Measurements from ENCODE around the gene KRTAP5-3. TPM values are rescaled to one million over a fixed set of nuclear protein-coding genes. Genes with fewer than 3 reads are reported as not detected.
A peak's percentile ranks its signal among the peaks of the same experiment; 100 is the strongest.
"Not testable (repeated sequence)": the region's sequence is repeated elsewhere in the genome, so short reads cannot be mapped to it uniquely, and the experiment has no call there.

Gene KRTAP5-3
- total and polyA plus RNA-seq, 4 donors = not detected

DNA sequence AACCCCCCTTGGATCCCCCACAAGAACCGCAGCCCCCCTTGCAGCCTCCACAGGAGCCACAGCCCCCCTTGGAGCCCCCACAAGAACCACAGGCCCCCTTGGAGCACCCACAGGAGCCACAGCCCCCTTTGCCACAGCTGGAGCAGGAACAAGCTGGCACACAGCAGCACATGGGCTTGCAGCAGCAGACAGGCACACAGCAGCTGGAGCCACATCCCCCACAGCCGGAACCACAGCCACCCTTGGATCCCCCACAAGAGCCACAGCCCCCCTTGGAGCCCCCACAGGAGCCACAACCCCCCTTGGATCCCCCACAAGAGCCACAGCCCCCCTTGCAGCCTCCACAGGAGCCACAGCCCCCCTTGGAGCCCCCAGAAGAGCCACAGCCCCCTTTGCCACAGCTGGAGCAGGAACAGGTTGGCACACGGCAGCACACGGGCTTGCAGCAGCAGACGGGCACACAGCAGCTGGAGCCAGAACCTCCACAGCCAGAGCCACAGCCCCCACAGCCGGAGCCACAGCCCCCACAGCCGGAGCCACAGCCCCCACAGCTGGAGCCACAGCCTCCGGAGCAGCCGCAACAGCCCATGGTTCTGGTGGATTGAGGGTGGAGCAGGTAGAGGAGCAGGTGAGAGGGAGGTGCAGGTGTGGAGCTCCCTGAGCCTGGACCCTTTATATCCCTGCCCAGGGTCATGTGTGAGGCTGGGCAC lies 23.4 kb downstream of the KRTAP5-3 start, which contains the start of gene KRTAP5-1:
Gene KRTAP5-1 (minus strand): TSS at position 623 of the 710 bp plus-strand sequence. CDS start 34 bp downstream, at position 589.
- H3K9me3 ChIP-seq (ENCODE audit: control insufficient read depth, low read length); H3K36me3 ChIP-seq (ENCODE audit: control insufficient read depth in 1 of 2, insufficient read depth in 2 of 2, low read length in 1 of 2); H3K27ac ChIP-seq (ENCODE audit: low read depth in 1 of 2, low read length in 2 of 2); DNase-seq; H3K4me1 ChIP-seq (ENCODE audit: control insufficient read depth in 1 of 2, insufficient read depth in 2 of 2, low read length in 2 of 2); intact Hi-C loops (cut with DNase I); H3K4me3 ChIP-seq (ENCODE audit: low read length in 2 of 2); H3K27me3 ChIP-seq (ENCODE audit: control insufficient read depth in 1 of 2, insufficient read depth in 2 of 2, low read length in 1 of 2); ATAC-seq (ENCODE audit: low FRiP score): not testable (repeated sequence)
- 95 to 96% methylated on average over 9 of the region's 9 CpGs for WGBS, 2 donors

DNA sequence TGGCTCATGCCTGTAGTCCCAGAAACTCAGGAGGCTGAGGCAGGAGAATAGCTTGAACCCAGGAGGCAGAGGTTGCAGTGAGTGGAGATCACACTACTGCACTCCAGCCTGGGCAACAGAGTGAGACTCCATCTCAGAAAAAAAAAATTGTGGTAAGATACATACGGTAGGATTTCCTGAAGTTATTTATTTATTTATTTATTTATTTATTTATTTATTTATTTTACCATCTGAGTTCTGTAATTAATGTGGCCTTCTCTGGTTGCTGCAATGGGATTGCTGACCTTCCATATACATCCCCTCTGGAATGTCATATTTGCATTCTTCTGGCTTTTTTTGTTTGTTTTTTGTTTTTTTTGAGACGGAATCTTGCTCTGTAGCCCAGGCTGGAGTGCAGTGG lies 25.4 kb downstream of the KRTAP5-3 start:
- intact Hi-C loops (cut with DNase I) = not testable (repeated sequence)
- WGBS, 2 donors = 80 to 81% methylated on average over 2 of the region's 2 CpGs

GRCh38 chr11:1581976-1582375 lies 26.3 kb downstream of the KRTAP5-3 start:
- 92 to 93% methylated on average over 9 of the region's 9 CpGs for WGBS, 2 donors
- H3K27me3 ChIP-seq (ENCODE audit: control insufficient read depth in 1 of 2, insufficient read depth in 2 of 2, low read length in 1 of 2) = no peaks in the 10 kb centered on the region
- no peak overlapping the region for H3K4me3 ChIP-seq (ENCODE audit: low read length in 2 of 2)
- H3K27ac ChIP-seq (ENCODE audit: low read depth in 1 of 2, low read length in 2 of 2) = no peak overlapping the region
- no peaks in the 10 kb centered on the region for H3K36me3 ChIP-seq (ENCODE audit: control insufficient read depth in 1 of 2, insufficient read depth in 2 of 2, low read length in 1 of 2)
- no peaks in the 10 kb centered on the region for H3K4me1 ChIP-seq (ENCODE audit: control insufficient read depth in 1 of 2, insufficient read depth in 2 of 2, low read length in 2 of 2)
- DNase-seq (no peak), ATAC-seq (ENCODE audit: low FRiP score) (no peak)
- peaks cover 3% of the 10 kb centered on the region for H3K9me3 ChIP-seq (ENCODE audit: control insufficient read depth, low read length)
- intact Hi-C loops (cut with DNase I) = no loop called here

More for the DNA sequence above, 25.4 kb downstream of the KRTAP5-3 start:
- H3K9me3 ChIP-seq (ENCODE audit: control insufficient read depth, low read length); ATAC-seq (ENCODE audit: low FRiP score); H3K36me3 ChIP-seq (ENCODE audit: control insufficient read depth in 1 of 2, insufficient read depth in 2 of 2, low read length in 1 of 2); DNase-seq; H3K4me3 ChIP-seq (ENCODE audit: low read length in 2 of 2); H3K27ac ChIP-seq (ENCODE audit: low read depth in 1 of 2, low read length in 2 of 2); H3K4me1 ChIP-seq (ENCODE audit: control insufficient read depth in 1 of 2, insufficient read depth in 2 of 2, low read length in 2 of 2); H3K27me3 ChIP-seq (ENCODE audit: control insufficient read depth in 1 of 2, insufficient read depth in 2 of 2, low read length in 1 of 2): not testable (repeated sequence)

GRCh38 chr11:1576825-1577224 lies 31.4 kb downstream of the KRTAP5-3 start:
- Histone ChIP-seq H3K4me3 (ENCODE audit: low read length in 2 of 2) (no peak overlapping the region), H3K36me3 (ENCODE audit: control insufficient read depth in 1 of 2, insufficient read depth in 2 of 2, low read length in 1 of 2) (no peaks in the 10 kb centered on the region), H3K9me3 (ENCODE audit: control insufficient read depth, low read length) (peaks cover 3% of the 10 kb centered on the region), H3K27ac (ENCODE audit: low read depth in 1 of 2, low read length in 2 of 2) (no peak overlapping the region), H3K27me3 (ENCODE audit: control insufficient read depth in 1 of 2, insufficient read depth in 2 of 2, low read length in 1 of 2) (no peaks in the 10 kb centered on the region), H3K4me1 (ENCODE audit: control insufficient read depth in 1 of 2, insufficient read depth in 2 of 2, low read length in 2 of 2) (no peaks in the 10 kb centered on the region)
- ATAC-seq (ENCODE audit: low FRiP score) (no peak), DNase-seq (no peak)
- WGBS, 2 donors = 80 to 87% methylated on average over 6 of the region's 6 CpGs
- intact Hi-C loops (cut with DNase I) = no loop called here

DNA sequence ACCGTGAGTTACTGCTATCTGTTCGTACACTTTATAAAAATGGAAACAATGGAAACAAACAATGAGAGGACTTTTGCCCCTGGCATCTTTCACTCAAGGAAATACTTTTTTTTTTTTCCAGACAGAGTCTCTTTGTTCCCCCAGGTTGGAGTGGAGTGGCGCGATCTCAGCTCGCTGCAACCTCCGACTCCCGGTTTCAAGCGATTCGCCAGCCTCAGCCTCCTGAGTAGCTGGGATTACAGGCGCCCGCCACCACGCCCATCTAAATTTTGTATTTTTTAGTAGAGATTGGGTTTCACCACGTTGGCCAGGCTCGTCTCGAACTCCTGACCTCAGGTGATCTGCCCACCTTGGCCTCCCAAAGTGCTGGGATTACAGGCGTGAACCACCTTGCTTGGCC lies 32.5 kb downstream of the KRTAP5-3 start:
- H3K36me3 ChIP-seq (ENCODE audit: control insufficient read depth in 1 of 2, insufficient read depth in 2 of 2, low read length in 1 of 2); H3K4me3 ChIP-seq (ENCODE audit: low read length in 2 of 2); ATAC-seq (ENCODE audit: low FRiP score); H3K4me1 ChIP-seq (ENCODE audit: control insufficient read depth in 1 of 2, insufficient read depth in 2 of 2, low read length in 2 of 2); H3K27me3 ChIP-seq (ENCODE audit: control insufficient read depth in 1 of 2, insufficient read depth in 2 of 2, low read length in 1 of 2); H3K9me3 ChIP-seq (ENCODE audit: control insufficient read depth, low read length); intact Hi-C loops (cut with DNase I); H3K27ac ChIP-seq (ENCODE audit: low read depth in 1 of 2, low read length in 2 of 2): not testable (repeated sequence)
- WGBS, 2 donors = 93 to 95% methylated on average over 16 of the region's 16 CpGs
- DNase-seq = peak in 1 of 2 donors; percentile 33

DNA sequence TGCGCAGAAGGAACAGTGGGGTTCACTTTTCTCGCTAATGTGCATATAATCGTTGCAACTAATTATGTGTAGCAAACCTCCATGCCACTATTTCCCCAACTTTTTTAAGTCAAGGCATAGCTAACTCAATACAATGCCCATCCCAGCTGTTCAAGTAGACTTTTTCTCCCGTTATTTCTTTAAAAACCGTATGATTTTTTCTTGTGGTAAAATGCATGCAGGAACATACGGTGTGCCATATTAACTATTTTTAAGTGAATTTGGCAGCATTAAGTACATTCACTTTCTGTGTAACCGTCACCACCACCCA lies 33.4 kb downstream of the KRTAP5-3 start:
- WGBS, 2 donors = 12 to 15% methylated on average over 7 of the region's 7 CpGs
- no peak for DNase-seq
- Histone ChIP-seq H3K36me3 (ENCODE audit: control insufficient read depth in 1 of 2, insufficient read depth in 2 of 2, low read length in 1 of 2) (no peaks in the 10 kb centered on the region), H3K4me3 (ENCODE audit: low read length in 2 of 2) (no peak overlapping the region), H3K9me3 (ENCODE audit: control insufficient read depth, low read length) (peaks cover 3% of the 10 kb centered on the region), H3K27me3 (ENCODE audit: control insufficient read depth in 1 of 2, insufficient read depth in 2 of 2, low read length in 1 of 2) (no peaks in the 10 kb centered on the region), H3K4me1 (ENCODE audit: control insufficient read depth in 1 of 2, insufficient read depth in 2 of 2, low read length in 2 of 2) (no peaks in the 10 kb centered on the region), H3K27ac (ENCODE audit: low read depth in 1 of 2, low read length in 2 of 2) (no peak overlapping the region)
- intact Hi-C loops (cut with DNase I) = loop anchor here (1.0 kb wide), 2 partner anchors 28 to 29 kb away; no protein-coding TSS in a partner anchor
- no peak for ATAC-seq (ENCODE audit: low FRiP score)

DNA sequence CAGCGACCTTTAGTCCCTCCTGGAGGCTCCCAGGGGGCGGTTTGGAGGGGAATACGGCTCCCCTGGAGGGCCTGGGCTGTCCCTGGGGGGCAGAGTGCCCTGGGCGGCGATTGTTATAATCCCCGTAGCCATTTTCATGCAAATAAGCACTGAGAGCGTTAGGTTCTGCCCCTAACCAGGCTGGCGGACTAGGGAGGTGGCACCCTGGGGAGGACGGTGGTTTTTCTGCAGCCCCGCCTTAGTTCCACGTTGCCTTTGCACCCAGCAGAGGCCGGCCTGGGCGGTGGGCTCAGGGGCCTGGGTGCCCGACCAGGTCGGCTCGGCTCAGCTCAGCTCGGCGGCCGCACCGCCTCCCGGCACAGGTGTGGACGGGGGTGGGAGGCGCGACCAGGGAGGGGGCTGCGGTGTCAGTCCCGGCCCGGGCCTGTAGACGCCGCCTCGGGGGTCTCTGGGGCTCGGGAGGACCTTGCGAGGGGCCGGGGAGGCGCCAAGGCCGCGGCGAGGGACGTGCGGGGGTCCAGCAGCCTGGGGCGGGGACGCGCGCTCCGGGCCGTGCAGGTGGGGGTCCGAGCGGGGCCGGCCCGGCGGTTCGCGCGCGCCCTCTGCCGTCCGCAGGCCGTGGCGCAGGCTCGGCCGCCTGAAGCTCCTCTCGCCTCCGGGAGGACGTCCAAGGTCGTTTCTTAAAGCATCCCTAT lies 33.9 kb downstream of the KRTAP5-3 start:
- DNase-seq (peak; percentile 62 to 88), ATAC-seq (ENCODE audit: low FRiP score) (peak; percentile 69)
- WGBS, 2 donors = 1% methylated on average over 29 to 64 of the region's 64 CpGs
- intact Hi-C loops (cut with DNase I) = loop anchor here (1.0 kb wide), 2 partner anchors 27 to 28 kb away; no protein-coding TSS in a partner anchor
- no peaks in the 10 kb centered on the region for H3K4me1 ChIP-seq (ENCODE audit: control insufficient read depth in 1 of 2, insufficient read depth in 2 of 2, low read length in 2 of 2)
- H3K27me3 ChIP-seq (ENCODE audit: control insufficient read depth in 1 of 2, insufficient read depth in 2 of 2, low read length in 1 of 2) = no peaks in the 10 kb centered on the region
- peaks cover 3% of the 10 kb centered on the region for H3K9me3 ChIP-seq (ENCODE audit: control insufficient read depth, low read length)
- H3K27ac ChIP-seq (ENCODE audit: low read depth in 1 of 2, low read length in 2 of 2) = no peak overlapping the region
- H3K36me3 ChIP-seq (ENCODE audit: control insufficient read depth in 1 of 2, insufficient read depth in 2 of 2, low read length in 1 of 2) = no peaks in the 10 kb centered on the region
- no peak overlapping the region for H3K4me3 ChIP-seq (ENCODE audit: low read length in 2 of 2)

GRCh38 chr11:1573903-1574237 lies 34.4 kb downstream of the KRTAP5-3 start:
- H3K4me3 ChIP-seq (ENCODE audit: low read length in 2 of 2) = no peak overlapping the region
- intact Hi-C loops (cut with DNase I) = loop anchor here (1.0 kb wide), 2 partner anchors 27 to 28 kb away; no protein-coding TSS in a partner anchor
- DNase-seq (no peak), ATAC-seq (ENCODE audit: low FRiP score) (no peak)
- H3K36me3 ChIP-seq (ENCODE audit: control insufficient read depth in 1 of 2, insufficient read depth in 2 of 2, low read length in 1 of 2) = no peaks in the 10 kb centered on the region
- H3K4me1 ChIP-seq (ENCODE audit: control insufficient read depth in 1 of 2, insufficient read depth in 2 of 2, low read length in 2 of 2) = no peaks in the 10 kb centered on the region
- peaks cover 3% of the 10 kb centered on the region for H3K9me3 ChIP-seq (ENCODE audit: control insufficient read depth, low read length)
- H3K27ac ChIP-seq (ENCODE audit: low read depth in 1 of 2, low read length in 2 of 2) = peak overlapping the region in 1 of 2 donors; percentile 8
- no peaks in the 10 kb centered on the region for H3K27me3 ChIP-seq (ENCODE audit: control insufficient read depth in 1 of 2, insufficient read depth in 2 of 2, low read length in 1 of 2)
- 9 to 11% methylated on average over 7 of the region's 7 CpGs for WGBS, 2 donors
